GM12878 (cell line): ENCODE results near the gene RET. TPM values are rescaled to one million over a fixed set of nuclear protein-coding genes. Genes with fewer than 3 reads are reported as not detected.

ENCODE experiments used
- ATAC-seq: fragments of 200-7000 bp; cut with Tn5 transposase; 3 replicates; pipeline ENCODE4 v1.9.1; 2020; ENCODE audit warnings: mild to moderate bottlenecking, moderate library complexity
- BruUV-seq: library from RNA; stranded (reverse); fragments of 400-500 nt; replicated peaks from 2 replicates; lab custom pipeline; 2021; lab: Mats Ljungman, UMichigan
- CTCF ChIA-PET: fragments of 300-600 bp; sonication (Branson Sonifier 250); formaldehyde crosslinking; extraction: SDS; loops from one replicate; lab custom pipeline; 2021; ENCODE audit warnings: inconsistent platforms; lab: Yijun Ruan, JAX
- POLR2A ChIA-PET: fragments of 350-600 bp; formaldehyde crosslinking; extraction: SDS; loops from one replicate; lab custom pipeline; 2021; ENCODE audit warnings: inconsistent platforms; lab: Charles Lee
- RAD21 ChIA-PET: fragments of 300-600 bp; sonication (Branson Sonifier 250); formaldehyde crosslinking; loops from one replicate; lab custom pipeline; 2023; ENCODE audit warnings: antibody characterized with exemption; ENCODE audit not compliant: unreplicated experiment; lab: Charles Lee
- SMC1A ChIA-PET: fragments of 300-600 bp; sonication (Branson Sonifier 250); formaldehyde crosslinking; loops from one replicate; lab custom pipeline; 2023; ENCODE audit not compliant: unreplicated experiment, uncharacterized antibody; lab: Charles Lee
- DNase-seq: peaks from one replicate; pipeline ENCODE4 v3.0.0-alpha.2; 2011; ENCODE audit warnings: low read depth, low spot score
- FAIRE-seq: peaks from 3 replicates; lab custom pipeline; 2011; peaks lifted over from hg19 to GRCh38; lab: Jason Lieb, UNC
- H2AFZ ChIP-seq: 2 replicates; pipeline ENCODE4 v1.6.0; 2011; ENCODE audit warnings: low read depth, low read length, control low read depth; ENCODE audit not compliant: control insufficient read depth
- H3K27ac ChIP-seq: 2 replicates; pipeline ENCODE4 v1.5.1; 2011; ENCODE audit warnings: control low read depth; ENCODE audit not compliant: control insufficient read depth, insufficient read depth
- H3K27me3 ChIP-seq, 2 experiments: replicated peaks in 1 of 2; 2 replicates each; pipeline versions ENCODE4 v1.6.0 to v1.6.1; 2011; ENCODE audit warnings: low read length in 1 of 2; ENCODE audit not compliant: control insufficient read depth in 2 of 2, insufficient read depth in 2 of 2
- H3K36me3 ChIP-seq, 2 experiments: 2 replicates each; pipeline ENCODE4 v1.5.1; 2011; ENCODE audit warnings: low read length in 1 of 2; ENCODE audit not compliant: control insufficient read depth in 2 of 2, insufficient read depth in 2 of 2
- H3K4me1 ChIP-seq: 2 replicates; pipeline ENCODE4 v1.6.1; 2011; ENCODE audit warnings: mild to moderate bottlenecking, low read length, moderate library complexity, mixed read lengths; ENCODE audit not compliant: control insufficient read depth, insufficient read depth
- H3K4me2 ChIP-seq: 2 replicates; pipeline ENCODE4 v1.6.0; 2011; ENCODE audit warnings: control low read depth; ENCODE audit not compliant: control insufficient read depth, insufficient read depth
- H3K4me3 ChIP-seq: fragments of 200-600 bp; sonication (generic); 2 replicates; pipeline ENCODE4 v1.5.1; 2016
- H3K79me2 ChIP-seq: 2 replicates; pipeline ENCODE4 v1.6.0; 2011; ENCODE audit warnings: low read length; ENCODE audit not compliant: control insufficient read depth, insufficient read depth
- H3K9ac ChIP-seq: 2 replicates; pipeline ENCODE4 v1.8.0; 2011; ENCODE audit warnings: low read length, control low read depth, mixed read lengths; ENCODE audit not compliant: control insufficient read depth, insufficient read depth
- H3K9me3 ChIP-seq: replicated peaks from 3 replicates; pipeline ENCODE4 v1.5.1; 2011; ENCODE audit warnings: mild to moderate bottlenecking, low read length; ENCODE audit not compliant: control insufficient read depth, insufficient read depth
- H4K20me1 ChIP-seq: 2 replicates; pipeline ENCODE4 v1.6.0; 2011; ENCODE audit not compliant: control insufficient read depth, insufficient read depth
- BMI1 ChIP-seq: fragments of 450-650 bp; IDR thresholded peaks from 2 replicates; pipeline ENCODE4 v1.6.1; 2016; ENCODE audit warnings: mild to moderate bottlenecking, moderate library complexity, borderline replicate concordance
- CBFB ChIP-seq: IDR thresholded peaks from 2 replicates; pipeline ENCODE4 v1.6.1; 2016; ENCODE audit warnings: antibody characterized with exemption, low read depth
- CREM ChIP-seq: IDR thresholded peaks from 2 replicates; pipeline ENCODE4 v1.6.1; 2014; ENCODE audit warnings: antibody characterized with exemption, low read depth
- GATAD2B ChIP-seq: fragments of 450-650 bp; conservative IDR thresholded peaks from 2 replicates; pipeline ENCODE4 v1.6.1; 2017; ENCODE audit warnings: low read depth, mild to moderate bottlenecking, moderate library complexity
- HCFC1 ChIP-seq: fragments of 150-350 bp; IDR thresholded peaks from 2 replicates; pipeline ENCODE4 v1.6.1; 2014; ENCODE audit warnings: low read length
- IRF4 ChIP-seq: IDR thresholded peaks from 2 replicates; pipeline ENCODE4 v1.6.1; 2011; ENCODE audit warnings: low read depth, low read length
- KDM1A ChIP-seq: fragments of 200-600 bp; sonication (generic); IDR thresholded peaks from 2 replicates; pipeline ENCODE4 v1.6.1; 2016; ENCODE audit warnings: borderline replicate concordance
- KLF5 ChIP-seq: fragments of 450-650 bp; IDR thresholded peaks from 2 replicates; pipeline ENCODE4 v1.6.1; 2014; ENCODE audit warnings: mild to moderate bottlenecking; ENCODE audit not compliant: partially characterized antibody
- RAD51 ChIP-seq: fragments of 450-650 bp; IDR thresholded peaks from 2 replicates; pipeline ENCODE4 v1.6.1; 2016; ENCODE audit warnings: moderate library complexity, mild to moderate bottlenecking, inconsistent platforms
- RB1 ChIP-seq: fragments of 450-650 bp; formaldehyde crosslinking; IDR thresholded peaks from 2 replicates; pipeline ENCODE4 v1.6.1; 2017; ENCODE audit warnings: mild to moderate bottlenecking, borderline replicate concordance
- RBBP5 ChIP-seq: fragments of 200-600 bp; sonication (generic); conservative IDR thresholded peaks from 2 replicates; pipeline ENCODE4 v1.6.1; 2016
- RUNX3 ChIP-seq: IDR thresholded peaks from 2 replicates; pipeline ENCODE4 v1.6.1; 2012; ENCODE audit warnings: low read length, inconsistent platforms
- SIN3A ChIP-seq: IDR thresholded peaks from 2 replicates; pipeline ENCODE4 v1.6.1; 2012; ENCODE audit warnings: low read depth, low read length, improper control_type of control experiment
- SIX5 ChIP-seq: IDR thresholded peaks from 2 replicates; pipeline ENCODE4 v1.6.1; 2011; ENCODE audit warnings: mild to moderate bottlenecking, low read depth, low read length, moderate library complexity; ENCODE audit not compliant: severe bottlenecking
- SREBF1 ChIP-seq: IDR thresholded peaks from 2 replicates; pipeline ENCODE4 v1.6.1; 2012; ENCODE audit warnings: mild to moderate bottlenecking, low read length
- SUPT20H ChIP-seq: IDR thresholded peaks from 2 replicates; pipeline ENCODE4 v1.6.1; 2011; ENCODE audit warnings: low read depth, mild to moderate bottlenecking, low read length, moderate library complexity, borderline replicate concordance; ENCODE audit not compliant: control insufficient read depth
- YBX1 ChIP-seq: fragments of 450-650 bp; IDR thresholded peaks from 2 replicates; pipeline ENCODE4 v1.6.1; 2016; ENCODE audit warnings: antibody characterized with exemption
- ZNF592 ChIP-seq: fragments of 450-650 bp; IDR thresholded peaks from 2 replicates; pipeline ENCODE4 v1.6.1; 2017; ENCODE audit warnings: mild to moderate bottlenecking, moderate library complexity
- WGBS: methylation state at CpG from one replicate; pipeline ENCODE4 v1.1.6; 2016; ENCODE audit warnings: low lambda C conversion rate; ENCODE audit not compliant: insufficient replicate concordance, insufficient coverage; ENCODE audit errors: missing lambda C conversion rate; 5-methylcytosine and 5-hydroxymethylcytosine counted together
- in situ Hi-C: fragments of 300-500 bp; cut with MboI; formaldehyde crosslinking; loops from 9 replicates; pipeline ENCODE4 v1.14.3; 2018; ENCODE audit warnings: mixed read lengths
- intact Hi-C: fragments of 100-400 bp; cut with micrococcal nuclease; formaldehyde crosslinking; loops from one replicate; pipeline ENCODE4 v1.14.2; 2022; ENCODE audit not compliant: unreplicated experiment
- polyA plus RNA-seq, 11 experiments: library from polyadenylated mRNA; depleted of rRNA in 4 of 11; unstranded in 6 of 11; stranded (reverse) in 5 of 11; fragments of >200 nt; fragmentation: Nextera tagmentation in 4 of 11; fragmentation: Illumina TruSeq in 1 of 11; extraction: Ambion mirVana in 4 of 11; extraction: Trizol in 1 of 11; gene quantifications; 1 replicate in 1 of 11; 2 replicates in 10 of 11; pipeline versions ENCODE4 v1.2.1 to v1.2.3, GENCODE V29; 2011 to 2016; ENCODE audit warnings: inconsistent platforms in 2 of 11, missing spikeins in 2 of 11, low read depth in 1 of 11
- total RNA-seq, 4 experiments: library from RNA; depleted of rRNA in 3 of 4; stranded (reverse); fragments of >200 nt in 3 of 4; fragmentation: Illumina TruSeq in 1 of 4; extraction: Trizol in 1 of 4; gene quantifications; 2 replicates each; pipeline versions ENCODE4 v1.2.1 to v1.2.3, GENCODE V29; 2013 to 2021
- TF ChIP-seq, protein P1 (sequence below): fragments of 450-650 bp; IDR thresholded peaks from 2 replicates; pipeline ENCODE4 v1.6.1; 2014; ENCODE audit warnings: mild to moderate bottlenecking
- TF ChIP-seq, protein P2 (sequence below): IDR thresholded peaks from 2 replicates; pipeline ENCODE4 v1.6.1; 2011; ENCODE audit warnings: mild to moderate bottlenecking, low read depth, low read length, moderate library complexity; ENCODE audit not compliant: insufficient replicate concordance

Gene RET
- total and polyA plus RNA-seq, 10 of the 15 experiments (the other 5 are each of a cell fraction or from before 2014, with no cell fraction given): not detected

- in situ Hi-C loops: loop anchor here (25.0 kb wide), 2 partner anchors 109 to 934 kb away; no protein-coding TSS in a partner anchor
- Histone ChIP-seq H3K79me2 (no peaks in the 10 kb centered on the region), H2AFZ (peak overlapping the region; percentile 28; the same call in 1 of the 2 replicates), H3K36me3 (no peaks in the 10 kb centered on the region), H3K4me1 (peaks cover 14% of the 10 kb centered on the region), H3K4me3 (no peak overlapping the region), H3K4me2 (peak overlapping the region; percentile 38; the same call in 1 of the 2 replicates), H3K27ac (peak overlapping the region; percentile 50; the same call in 1 of the 2 replicates), H4K20me1 (no peaks in the 10 kb centered on the region), H3K27me3 (no peaks in the 10 kb centered on the region), H3K9me3 (no peaks in the 10 kb centered on the region), H3K9ac (no peak overlapping the region; the same call in 1 of the 2 replicates)
- ChIA-PET CTCF (interaction anchor here (0.7 to 2.2 kb wide), 9 partner anchors 8 to 287 kb away, joined by 3 to 17 read pairs (median 3); partner anchors contain the start of gene CSGALNACT2), SMC1A (interaction anchor here (0.9 to 1.5 kb wide), 4 partner anchors 18 to 228 kb away, joined by 3 to 4 read pairs (median 3); no protein-coding TSS in a partner anchor), POLR2A (interaction anchor here (0.9 to 1.3 kb wide), 3 partner anchors 20 to 31 kb away, joined by 3 to 8 read pairs (median 6); no protein-coding TSS in a partner anchor), RAD21 (interaction anchor here (1.4 to 2.5 kb wide), 6 partner anchors 8 to 39 kb away, joined by 4 to 9 read pairs (median 6); partner anchors contain the start of gene CSGALNACT2)
- WGBS: 3% methylated on average over 3 of the region's 3 CpGs
- intact Hi-C loops: no loop called here
- DNase-seq (peak; percentile 56), ATAC-seq (peak; percentile 97), FAIRE-seq (peak; percentile 79)
- no TSS peak for BruUV-seq
- no peak for TF ChIP-seq SIX5
- TF ChIP-seq RAD51: no peak
- TF ChIP-seq IRF4: 0 out of 2 replicates have a peak, but pooled peaks have one; percentile 39
- TF ChIP-seq HCFC1: no peak
- TF ChIP-seq RB1: no peak
- no peak for TF ChIP-seq BMI1
- TF ChIP-seq YBX1: no peak
- TF ChIP-seq GATAD2B: no peak
- TF ChIP-seq CREM: no peak
- TF ChIP-seq CBFB: 0 out of 2 replicates have a peak, but pooled peaks have one; percentile 49
- TF ChIP-seq RUNX3: peak; percentile 76
- no peak for TF ChIP-seq SIN3A
- TF ChIP-seq KLF5: no peak
- no peak for TF ChIP-seq KDM1A
- no peak for TF ChIP-seq SREBF1
- TF ChIP-seq, protein P1, sequence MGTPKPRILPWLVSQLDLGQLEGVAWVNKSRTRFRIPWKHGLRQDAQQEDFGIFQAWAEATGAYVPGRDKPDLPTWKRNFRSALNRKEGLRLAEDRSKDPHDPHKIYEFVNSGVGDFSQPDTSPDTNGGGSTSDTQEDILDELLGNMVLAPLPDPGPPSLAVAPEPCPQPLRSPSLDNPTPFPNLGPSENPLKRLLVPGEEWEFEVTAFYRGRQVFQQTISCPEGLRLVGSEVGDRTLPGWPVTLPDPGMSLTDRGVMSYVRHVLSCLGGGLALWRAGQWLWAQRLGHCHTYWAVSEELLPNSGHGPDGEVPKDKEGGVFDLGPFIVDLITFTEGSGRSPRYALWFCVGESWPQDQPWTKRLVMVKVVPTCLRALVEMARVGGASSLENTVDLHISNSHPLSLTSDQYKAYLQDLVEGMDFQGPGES: no peak
- TF ChIP-seq, protein P2, sequence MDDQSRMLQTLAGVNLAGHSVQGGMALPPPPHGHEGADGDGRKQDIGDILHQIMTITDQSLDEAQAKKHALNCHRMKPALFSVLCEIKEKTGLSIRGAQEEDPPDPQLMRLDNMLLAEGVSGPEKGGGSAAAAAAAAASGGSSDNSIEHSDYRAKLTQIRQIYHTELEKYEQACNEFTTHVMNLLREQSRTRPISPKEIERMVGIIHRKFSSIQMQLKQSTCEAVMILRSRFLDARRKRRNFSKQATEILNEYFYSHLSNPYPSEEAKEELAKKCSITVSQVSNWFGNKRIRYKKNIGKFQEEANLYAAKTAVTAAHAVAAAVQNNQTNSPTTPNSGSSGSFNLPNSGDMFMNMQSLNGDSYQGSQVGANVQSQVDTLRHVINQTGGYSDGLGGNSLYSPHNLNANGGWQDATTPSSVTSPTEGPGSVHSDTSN: no peak
- TF ChIP-seq ZNF592: no peak
- no peak for TF ChIP-seq SUPT20H
- no peak for TF ChIP-seq RBBP5
Observed at GRCh38 chr10:43120929-43121314, 44.1 kb downstream of the RET start.
